Activated naive CD4-positive, alpha-beta T cell (primary cell): ENCODE results near the gene SKIC3.
A peak's percentile ranks its signal among the peaks of the same experiment; 100 is the strongest.

Experiments used
- DNase-seq, 4 experiments: peaks; one replicate each; lab custom pipeline; 2025; lab: John Stamatoyannopoulos, UW

The SKIC3 gene

GRCh38 chr5:95554647-95555548, at the start of gene SKIC3, which contains the start of gene ARSK:
TSS of gene SKIC3 (minus strand) at chr5:95554977. CDS start at chr5:95547150, 7,827 bp downstream.
TSS of gene ARSK (plus strand) at chr5:95555101. CDS start at chr5:95555279, 178 bp downstream.
- peak; percentile 76 to 85 (median 77) for DNase-seq

GRCh38 chr5:95600557-95600956, 45.8 kb upstream of the SKIC3 start:
- no peak for DNase-seq

- DNase-seq = no peak
Observed at GRCh38 chr5:95599252-95599651, 44.5 kb upstream of the SKIC3 start.

- no peak for DNase-seq
Observed at GRCh38 chr5:95595289-95595931, 40.6 kb upstream of the SKIC3 start.

- DNase-seq = no peak
Observed at GRCh38 chr5:95591490-95591901, 36.7 kb upstream of the SKIC3 start.

GRCh38 chr5:95590880-95591279, 36.1 kb upstream of the SKIC3 start:
- no peak for DNase-seq

GRCh38 chr5:95583992-95584391, 29.2 kb upstream of the SKIC3 start:
- no peak for DNase-seq

GRCh38 chr5:95581576-95581975, 26.8 kb upstream of the SKIC3 start:
- no peak for DNase-seq

GRCh38 chr5:95572016-95572415, 17.2 kb upstream of the SKIC3 start:
- no peak for DNase-seq

- DNase-seq = no peak
Observed at GRCh38 chr5:95565280-95565920, 10.6 kb upstream of the SKIC3 start.

- DNase-seq = no peak
Observed at GRCh38 chr5:95564450-95564849, 9.7 kb upstream of the SKIC3 start.

- no peak for DNase-seq
Observed at GRCh38 chr5:95563367-95563766, 8.6 kb upstream of the SKIC3 start.

- DNase-seq = no peak
Observed at GRCh38 chr5:95562282-95562681, 7.5 kb upstream of the SKIC3 start.

- no peak for DNase-seq
Observed at GRCh38 chr5:95557841-95558240, 3.1 kb upstream of the SKIC3 start.

GRCh38 chr5:95555553-95555952, 776 bp upstream of the SKIC3 start:
- DNase-seq = no peak

GRCh38 chr5:95554331-95554646, 488 bp downstream of the SKIC3 start:
- DNase-seq = no peak

GRCh38 chr5:95549030-95549429, 5.7 kb downstream of the SKIC3 start:
- DNase-seq = no peak

- DNase-seq = no peak
Observed at GRCh38 chr5:95543017-95543705, 11.6 kb downstream of the SKIC3 start.

GRCh38 chr5:95537501-95537900, 17.3 kb downstream of the SKIC3 start:
- no peak for DNase-seq

- DNase-seq = no peak
Observed at GRCh38 chr5:95533761-95534160, 21.0 kb downstream of the SKIC3 start.

- DNase-seq = no peak
Observed at GRCh38 chr5:95533106-95533505, 21.7 kb downstream of the SKIC3 start.

GRCh38 chr5:95532415-95532814, 22.4 kb downstream of the SKIC3 start:
- no peak for DNase-seq
